ENCODE measurements around the gene CUX1. TPM values are rescaled to one million over a fixed set of nuclear protein-coding genes. Genes with fewer than 3 reads are reported as not detected.
"Not testable (repeated sequence)": the region's sequence is repeated elsewhere in the genome, so short reads cannot be mapped to it uniquely, and the experiment has no call there.

CUX1 gene
- total RNA-seq, 1 donor from 2014 or later = 50.6 TPM

DNA sequence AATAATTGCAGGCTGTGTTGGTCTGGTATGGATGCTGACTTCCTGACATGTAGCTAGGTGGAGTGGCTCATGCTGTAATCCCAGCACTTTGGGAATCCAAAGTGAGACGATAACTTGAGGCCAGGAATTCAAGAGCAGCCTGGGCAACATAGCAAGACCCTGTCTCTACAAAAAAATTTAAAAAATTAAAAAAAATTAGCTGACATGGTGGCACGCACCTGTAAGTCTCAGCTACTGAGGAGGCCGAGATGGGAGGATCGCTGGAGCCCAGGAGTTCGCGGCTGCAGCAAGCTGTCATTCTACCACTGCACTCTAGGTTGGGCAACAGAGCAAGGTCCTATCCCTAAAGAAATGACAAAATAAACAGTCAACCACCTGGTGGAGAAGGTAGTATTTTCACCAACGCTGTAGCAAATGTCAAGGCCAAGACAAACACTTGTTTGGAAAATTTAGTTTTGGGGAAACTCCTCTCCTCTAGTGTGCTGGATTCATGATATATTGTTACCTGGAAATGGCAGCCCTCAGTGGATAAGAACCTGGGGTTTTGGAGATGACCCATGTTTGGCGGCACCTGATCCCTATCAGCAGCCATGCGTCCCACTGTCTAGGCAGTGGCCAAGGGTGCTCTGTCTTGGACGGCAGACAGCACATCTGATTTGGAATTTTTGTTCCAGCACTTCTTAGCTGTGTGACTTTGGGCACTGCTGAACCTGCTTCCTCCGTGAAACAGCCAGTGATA, 29.5 kb downstream of the CUX1 start:
- TF ChIP-seq EZH2 (IDR thresholded peaks at IDR 0.05; ENCODE audit: insufficient read depth, low read length) = no peak
- TF ChIP-seq, protein P1, sequence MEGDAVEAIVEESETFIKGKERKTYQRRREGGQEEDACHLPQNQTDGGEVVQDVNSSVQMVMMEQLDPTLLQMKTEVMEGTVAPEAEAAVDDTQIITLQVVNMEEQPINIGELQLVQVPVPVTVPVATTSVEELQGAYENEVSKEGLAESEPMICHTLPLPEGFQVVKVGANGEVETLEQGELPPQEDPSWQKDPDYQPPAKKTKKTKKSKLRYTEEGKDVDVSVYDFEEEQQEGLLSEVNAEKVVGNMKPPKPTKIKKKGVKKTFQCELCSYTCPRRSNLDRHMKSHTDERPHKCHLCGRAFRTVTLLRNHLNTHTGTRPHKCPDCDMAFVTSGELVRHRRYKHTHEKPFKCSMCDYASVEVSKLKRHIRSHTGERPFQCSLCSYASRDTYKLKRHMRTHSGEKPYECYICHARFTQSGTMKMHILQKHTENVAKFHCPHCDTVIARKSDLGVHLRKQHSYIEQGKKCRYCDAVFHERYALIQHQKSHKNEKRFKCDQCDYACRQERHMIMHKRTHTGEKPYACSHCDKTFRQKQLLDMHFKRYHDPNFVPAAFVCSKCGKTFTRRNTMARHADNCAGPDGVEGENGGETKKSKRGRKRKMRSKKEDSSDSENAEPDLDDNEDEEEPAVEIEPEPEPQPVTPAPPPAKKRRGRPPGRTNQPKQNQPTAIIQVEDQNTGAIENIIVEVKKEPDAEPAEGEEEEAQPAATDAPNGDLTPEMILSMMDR (IDR thresholded peaks at IDR 0.05; ENCODE audit: insufficient read depth, low read depth, low read length) = no peak
- peaks cover 14% of the 10 kb centered on the region for H3K36me3 Mint-ChIP-seq (ENCODE audit: low read depth, unreplicated experiment)
- Histone ChIP-seq H3K27me3 (ENCODE audit: insufficient read depth, low read length) (no peaks in the 10 kb centered on the region), H3K4me1 (ENCODE audit: insufficient read depth, low read length) (no peaks in the 10 kb centered on the region), H3K9me3 (ENCODE audit: insufficient read depth, low read depth, low read length) (peaks cover 11% of the 10 kb centered on the region), H3K36me3 (ENCODE audit: insufficient read depth, low read length) (no peaks in the 10 kb centered on the region), H3K4me3 (ENCODE audit: insufficient read depth, low read depth, low read length) (no peak overlapping the region), H4K20me1 (ENCODE audit: insufficient read depth, low read length) (peaks cover 67% of the 10 kb centered on the region), H3K9ac (ENCODE audit: low read length) (no peak overlapping the region), H3K79me2 (ENCODE audit: insufficient read depth, low read length) (peaks cover 88% of the 10 kb centered on the region), H3K4me2 (ENCODE audit: low read length) (no peak overlapping the region), H3K27ac (ENCODE audit: low read depth, low read length) (no peak overlapping the region), H2AFZ (ENCODE audit: low read depth, low read length) (no peak overlapping the region)
- no peak for DNase-seq (ENCODE audit: low read depth)
- no peaks in the 10 kb centered on the region for H3K4me1 Mint-ChIP-seq (ENCODE audit: low read depth, unreplicated experiment)
- H3K4me3 Mint-ChIP-seq (ENCODE audit: unreplicated experiment) = no peak overlapping the region
- no peak overlapping the region for H3K27ac Mint-ChIP-seq (ENCODE audit: unreplicated experiment)
- peaks cover 10% of the 10 kb centered on the region for H3K9me3 Mint-ChIP-seq (ENCODE audit: unreplicated experiment)
- no peaks in the 10 kb centered on the region for H3K27me3 Mint-ChIP-seq (ENCODE audit: low read depth, unreplicated experiment)
- FAIRE-seq = no peak

DNA sequence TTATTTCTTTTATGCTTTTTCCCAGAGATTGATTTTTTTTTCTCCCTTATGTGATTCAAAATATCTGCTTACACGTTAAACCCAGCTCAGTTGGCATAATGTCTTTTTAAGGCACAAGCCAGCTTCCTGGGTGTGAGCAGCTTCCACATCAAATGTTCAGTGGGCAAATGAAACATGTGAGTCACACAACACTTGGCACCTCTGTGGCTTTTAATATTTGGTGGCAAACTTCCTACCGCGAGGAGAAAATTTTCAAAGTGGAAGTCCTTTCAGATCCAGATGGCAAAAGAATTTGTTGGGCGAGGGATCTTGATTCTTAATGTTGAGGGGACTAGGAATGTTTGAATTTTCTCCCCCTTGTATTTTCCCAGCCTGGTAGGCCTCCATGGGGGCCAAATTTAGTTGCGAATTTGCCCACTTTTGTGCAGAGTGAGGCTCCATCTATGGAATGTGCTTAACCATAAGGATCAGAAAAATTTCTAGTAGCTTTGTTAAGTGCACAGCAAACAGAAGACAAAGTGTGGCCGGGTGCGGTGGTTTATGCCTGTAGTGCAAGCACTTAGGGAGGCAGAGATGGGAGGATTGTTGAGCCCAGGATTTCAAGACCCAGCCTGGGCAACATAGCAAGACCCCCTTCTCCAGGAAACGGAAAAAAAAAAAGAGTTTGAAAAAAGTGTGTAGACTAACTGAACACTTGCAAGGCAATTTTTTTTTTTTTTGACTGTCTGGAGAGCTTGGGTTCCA, 31.0 kb downstream of the CUX1 start:
- Mint-ChIP-seq H3K36me3 (ENCODE audit: low read depth, unreplicated experiment) (peaks cover 12% of the 10 kb centered on the region), H3K9me3 (ENCODE audit: unreplicated experiment) (peaks cover 10% of the 10 kb centered on the region), H3K4me3 (ENCODE audit: unreplicated experiment) (no peak overlapping the region), H3K27ac (ENCODE audit: unreplicated experiment) (no peak overlapping the region), H3K27me3 (ENCODE audit: low read depth, unreplicated experiment) (no peaks in the 10 kb centered on the region), H3K4me1 (ENCODE audit: low read depth, unreplicated experiment) (no peaks in the 10 kb centered on the region)
- TF ChIP-seq, protein P1 (IDR thresholded peaks at IDR 0.05; ENCODE audit: insufficient read depth, low read depth, low read length) = no peak
- no peak for TF ChIP-seq EZH2 (IDR thresholded peaks at IDR 0.05; ENCODE audit: insufficient read depth, low read length)
- FAIRE-seq = no peak
- H3K79me2 ChIP-seq (ENCODE audit: insufficient read depth, low read length) = peaks cover 90% of the 10 kb centered on the region
- no peaks in the 10 kb centered on the region for H3K4me1 ChIP-seq (ENCODE audit: insufficient read depth, low read length)
- no peak for DNase-seq (ENCODE audit: low read depth)
- H3K36me3 ChIP-seq (ENCODE audit: insufficient read depth, low read length) = no peaks in the 10 kb centered on the region
- no peak overlapping the region for H3K9ac ChIP-seq (ENCODE audit: low read length)
- peaks cover 72% of the 10 kb centered on the region for H4K20me1 ChIP-seq (ENCODE audit: insufficient read depth, low read length)
- no peaks in the 10 kb centered on the region for H3K27me3 ChIP-seq (ENCODE audit: insufficient read depth, low read length)
- H3K4me3 ChIP-seq (ENCODE audit: insufficient read depth, low read depth, low read length) = no peak overlapping the region
- no peak overlapping the region for H2AFZ ChIP-seq (ENCODE audit: low read depth, low read length)
- peaks cover 11% of the 10 kb centered on the region for H3K9me3 ChIP-seq (ENCODE audit: insufficient read depth, low read depth, low read length)
- no peak overlapping the region for H3K4me2 ChIP-seq (ENCODE audit: low read length)
- no peak overlapping the region for H3K27ac ChIP-seq (ENCODE audit: low read depth, low read length)

GRCh38 chr7:101849314-101849713, 31.9 kb downstream of the CUX1 start:
- H3K4me3 Mint-ChIP-seq (ENCODE audit: unreplicated experiment); FAIRE-seq; H3K27me3 Mint-ChIP-seq (ENCODE audit: low read depth, unreplicated experiment); DNase-seq (ENCODE audit: low read depth); H3K27ac Mint-ChIP-seq (ENCODE audit: unreplicated experiment); H3K9me3 Mint-ChIP-seq (ENCODE audit: unreplicated experiment); H3K4me1 ChIP-seq (ENCODE audit: insufficient read depth, low read length); H3K27ac ChIP-seq (ENCODE audit: low read depth, low read length); H3K4me2 ChIP-seq (ENCODE audit: low read length); H2AFZ ChIP-seq (ENCODE audit: low read depth, low read length); H3K27me3 ChIP-seq (ENCODE audit: insufficient read depth, low read length); H3K4me1 Mint-ChIP-seq (ENCODE audit: low read depth, unreplicated experiment); H3K4me3 ChIP-seq (ENCODE audit: insufficient read depth, low read depth, low read length); H3K36me3 ChIP-seq (ENCODE audit: insufficient read depth, low read length); H3K9ac ChIP-seq (ENCODE audit: low read length): not testable (repeated sequence)
- Histone ChIP-seq H3K79me2 (ENCODE audit: insufficient read depth, low read length) (peaks cover 90% of the 10 kb centered on the region), H4K20me1 (ENCODE audit: insufficient read depth, low read length) (peaks cover 75% of the 10 kb centered on the region), H3K9me3 (ENCODE audit: insufficient read depth, low read depth, low read length) (peaks cover 11% of the 10 kb centered on the region)
- H3K36me3 Mint-ChIP-seq (ENCODE audit: low read depth, unreplicated experiment) = peaks cover 12% of the 10 kb centered on the region

- not testable (repeated sequence) for H2AFZ ChIP-seq (ENCODE audit: low read depth, low read length); H3K27ac Mint-ChIP-seq (ENCODE audit: unreplicated experiment); H3K4me1 ChIP-seq (ENCODE audit: insufficient read depth, low read length); H3K36me3 ChIP-seq (ENCODE audit: insufficient read depth, low read length); H3K4me3 Mint-ChIP-seq (ENCODE audit: unreplicated experiment); H3K9ac ChIP-seq (ENCODE audit: low read length); H3K9me3 ChIP-seq (ENCODE audit: insufficient read depth, low read depth, low read length); H3K9me3 Mint-ChIP-seq (ENCODE audit: unreplicated experiment); H3K4me3 ChIP-seq (ENCODE audit: insufficient read depth, low read depth, low read length); H3K36me3 Mint-ChIP-seq (ENCODE audit: low read depth, unreplicated experiment); FAIRE-seq; H3K27ac ChIP-seq (ENCODE audit: low read depth, low read length); H3K4me2 ChIP-seq (ENCODE audit: low read length); DNase-seq (ENCODE audit: low read depth); H3K27me3 Mint-ChIP-seq (ENCODE audit: low read depth, unreplicated experiment); H3K27me3 ChIP-seq (ENCODE audit: insufficient read depth, low read length)
- Histone ChIP-seq H4K20me1 (ENCODE audit: insufficient read depth, low read length) (peaks cover 81% of the 10 kb centered on the region), H3K79me2 (ENCODE audit: insufficient read depth, low read length) (peaks cover 88% of the 10 kb centered on the region)
- peaks cover 15% of the 10 kb centered on the region for H3K4me1 Mint-ChIP-seq (ENCODE audit: low read depth, unreplicated experiment)
Measured at GRCh38 chr7:101852364-101852763, 34.9 kb downstream of the CUX1 start.

Measured in astrocyte (in vitro differentiated cells and primary cell).